Esophagus squamous epithelium (tissue), 5 donors: ENCODE data around the gene LARGE1. TPM values are rescaled to one million over a fixed set of nuclear protein-coding genes. Genes with fewer than 3 reads are reported as not detected.

Experiments
- DNase-seq: peaks from one replicate; lab custom pipeline; 2025; lab: John Stamatoyannopoulos, UW
- H3K27ac ChIP-seq, 4 donors: fragments of 200-600 bp; sonication (generic); one replicate each; pipeline ENCODE4 v1.5.1; 2016 to 2019; ENCODE audit warnings: mild to moderate bottlenecking in 1 of 4
- H3K27me3 ChIP-seq, 4 donors: fragments of 200-600 bp; sonication (generic); 1 replicate in 3 of 4; 2 replicates in 1 of 4; pipeline versions ENCODE4 v1.5.1 to v1.6.0; 2017 to 2021; ENCODE audit warnings: antibody characterized with exemption in 1 of 4
- H3K36me3 ChIP-seq, 3 donors: fragments of 200-600 bp; sonication (generic); one replicate each; pipeline ENCODE4 v1.5.1; 2016 to 2019
- H3K4me1 ChIP-seq, 3 donors: fragments of 200-600 bp; sonication (generic); one replicate each; pipeline ENCODE4 v1.5.1; 2017 to 2019
- H3K4me3 ChIP-seq, 4 donors: fragments of 200-600 bp; sonication (generic); 1 replicate in 3 of 4; 2 replicates in 1 of 4; pipeline ENCODE4 v1.5.1; 2016 to 2019; ENCODE audit warnings: mild to moderate bottlenecking in 2 of 4, moderate library complexity in 1 of 4
- H3K9me3 ChIP-seq, 3 donors: fragments of 200-600 bp; sonication (generic); one replicate each; pipeline ENCODE4 v1.5.1; 2016 to 2019
- CTCF ChIP-seq, 6 experiments: fragments of 450-650 bp in 4 of 6; fragments of 200-600 bp in 2 of 6; sonication (generic) in 2 of 6; IDR thresholded peaks; one replicate each; pipeline ENCODE4 v1.5.1; 2016 to 2019; ENCODE audit warnings: antibody characterized with exemption in 6 of 6, mild to moderate bottlenecking in 4 of 6, moderate library complexity in 4 of 6
- POLR2A ChIP-seq, 4 donors: fragments of 450-650 bp; IDR thresholded peaks; one replicate each; pipeline ENCODE4 v1.6.1; 2017; ENCODE audit warnings: antibody characterized with exemption in 4 of 4, mild to moderate bottlenecking in 4 of 4, moderate library complexity in 3 of 4
- WGBS, 2 donors: methylation state at CpG; one replicate each; pipeline ENCODE4 v1.1.5; 2018; 5-methylcytosine and 5-hydroxymethylcytosine counted together
- intact Hi-C: fragments of 100-400 bp; cut with DNase I; formaldehyde crosslinking; loops from one replicate; pipeline ENCODE4 v1.15.0; 2022
- total RNA-seq, 4 donors: library from RNA; depleted of rRNA; stranded (reverse); fragments of >200 nt; gene quantifications; one replicate each; pipeline ENCODE4 v1.1.0, GENCODE V29; 2016
- donor health status: DM: yes; HTN: yes; CAD: no.

LARGE1 gene
- total RNA-seq, 4 donors from 2014 or later = 5.2 to 15.1 (median 6.6) TPM

GRCh38 chr22:33481550-33481949, 438.7 kb downstream of the LARGE1 start:
- H3K27ac ChIP-seq = no peak overlapping the region
- TF ChIP-seq CTCF (IDR thresholded peaks at IDR 0.05) (no peak), POLR2A (IDR thresholded peaks at IDR 0.05) (no peak)
- no peak overlapping the region for H3K4me3 ChIP-seq
- H3K4me1 ChIP-seq = no peaks in the 10 kb centered on the region
- intact Hi-C loops = no loop called here
- no peaks in the 10 kb centered on the region for H3K9me3 ChIP-seq
- H3K27me3 ChIP-seq = no peaks in the 10 kb centered on the region
- WGBS, 2 donors = 66 to 72% methylated on average over 5 of the region's 5 CpGs
- no peaks in the 10 kb centered on the region for H3K36me3 ChIP-seq
- no peak for DNase-seq

- Histone ChIP-seq H3K9me3 (no peaks in the 10 kb centered on the region), H3K4me3 (no peak overlapping the region), H3K36me3 (no peaks in the 10 kb centered on the region), H3K4me1 (no peaks in the 10 kb centered on the region), H3K27me3 (no peaks in the 10 kb centered on the region), H3K27ac (no peak overlapping the region)
- no peak for DNase-seq
- 67 to 70% methylated on average over 13 of the region's 13 CpGs for WGBS, 2 donors
- intact Hi-C loops = no loop called here
- no peak for TF ChIP-seq POLR2A (IDR thresholded peaks at IDR 0.05)
- TF ChIP-seq CTCF (IDR thresholded peaks at IDR 0.05) = no peak
These were observed 442.9 kb downstream of the LARGE1 start for GRCh38 chr22:33477120-33478111.

GRCh38 chr22:33476716-33477115, 443.6 kb downstream of the LARGE1 start:
- no peaks in the 10 kb centered on the region for H3K36me3 ChIP-seq
- DNase-seq = no peak
- H3K27me3 ChIP-seq = no peaks in the 10 kb centered on the region
- intact Hi-C loops = no loop called here
- no peaks in the 10 kb centered on the region for H3K9me3 ChIP-seq
- H3K27ac ChIP-seq = no peak overlapping the region
- 54 to 64% methylated on average over 8 to 10 of the region's 13 CpGs for WGBS, 2 donors
- no peak overlapping the region for H3K4me3 ChIP-seq
- no peaks in the 10 kb centered on the region for H3K4me1 ChIP-seq
- TF ChIP-seq CTCF (IDR thresholded peaks at IDR 0.05) = no peak
- TF ChIP-seq POLR2A (IDR thresholded peaks at IDR 0.05) = no peak

GRCh38 chr22:33476206-33476605, 444.1 kb downstream of the LARGE1 start:
- no peaks in the 10 kb centered on the region for H3K9me3 ChIP-seq
- no peak overlapping the region for H3K27ac ChIP-seq
- H3K4me3 ChIP-seq = no peak overlapping the region
- intact Hi-C loops = no loop called here
- no peaks in the 10 kb centered on the region for H3K27me3 ChIP-seq
- DNase-seq = no peak
- H3K36me3 ChIP-seq = no peaks in the 10 kb centered on the region
- no peaks in the 10 kb centered on the region for H3K4me1 ChIP-seq
- 75 to 85% methylated on average over 4 of the region's 4 CpGs for WGBS, 2 donors
- TF ChIP-seq POLR2A (IDR thresholded peaks at IDR 0.05) (no peak), CTCF (IDR thresholded peaks at IDR 0.05) (no peak)

- H3K4me1 ChIP-seq = no peaks in the 10 kb centered on the region
- no peak for DNase-seq
- intact Hi-C loops = no loop called here
- H3K27me3 ChIP-seq = no peaks in the 10 kb centered on the region
- TF ChIP-seq CTCF (IDR thresholded peaks at IDR 0.05) (no peak), POLR2A (IDR thresholded peaks at IDR 0.05) (no peak)
- H3K9me3 ChIP-seq = no peaks in the 10 kb centered on the region
- H3K4me3 ChIP-seq = no peak overlapping the region
- H3K27ac ChIP-seq = no peak overlapping the region
- WGBS, 2 donors = 100% methylated on average over 1 of the region's 1 CpG
- no peaks in the 10 kb centered on the region for H3K36me3 ChIP-seq
These were observed 445.7 kb downstream of the LARGE1 start for GRCh38 chr22:33474587-33474986.
